Measurements from ENCODE around the gene PDZD2.
A peak's percentile ranks its signal among the peaks of the same experiment; 100 is the strongest.

PDZD2 gene

GRCh38 chr5:31889001-31889561, 250.2 kb downstream of the PDZD2 start:
- peak; percentile 22 for DNase-seq

- no peak for DNase-seq
Observed at GRCh38 chr5:31890046-31890445, 251.1 kb downstream of the PDZD2 start.

GRCh38 chr5:31894141-31894540, 255.2 kb downstream of the PDZD2 start:
- no peak for DNase-seq

GRCh38 chr5:31895199-31895820, 256.4 kb downstream of the PDZD2 start:
- DNase-seq, result no peak

GRCh38 chr5:31898036-31898632, 259.2 kb downstream of the PDZD2 start:
- no peak for DNase-seq

- no peak for DNase-seq
Observed at GRCh38 chr5:31900296-31900865, 261.4 kb downstream of the PDZD2 start.

- DNase-seq, result no peak
Observed at GRCh38 chr5:31901807-31902530, 263.0 kb downstream of the PDZD2 start.

GRCh38 chr5:31908396-31908795, 269.5 kb downstream of the PDZD2 start:
- DNase-seq, result no peak

- DNase-seq, result no peak
Observed at GRCh38 chr5:31909073-31909472, 270.1 kb downstream of the PDZD2 start.

GRCh38 chr5:31911291-31912265, 272.6 kb downstream of the PDZD2 start:
- DNase-seq, result no peak

- no peak for DNase-seq
Observed at GRCh38 chr5:31913808-31914207, 274.9 kb downstream of the PDZD2 start.

- DNase-seq, result no peak
Observed at GRCh38 chr5:31916327-31916726, 277.4 kb downstream of the PDZD2 start.

- no peak for DNase-seq
Observed at GRCh38 chr5:31918739-31919138, 279.8 kb downstream of the PDZD2 start.

GRCh38 chr5:31921852-31922305, 282.9 kb downstream of the PDZD2 start:
- DNase-seq, result no peak

- DNase-seq, result no peak
Observed at GRCh38 chr5:31924005-31924404, 285.1 kb downstream of the PDZD2 start.

GRCh38 chr5:31931874-31932273, 292.9 kb downstream of the PDZD2 start:
- no peak for DNase-seq

GRCh38 chr5:31934156-31934555, 295.2 kb downstream of the PDZD2 start:
- DNase-seq, result no peak

- no peak for DNase-seq
Observed at GRCh38 chr5:31935496-31936369, 296.8 kb downstream of the PDZD2 start.

GRCh38 chr5:31936683-31937082, 297.8 kb downstream of the PDZD2 start:
- DNase-seq, result no peak

GRCh38 chr5:31937226-31937625, 298.3 kb downstream of the PDZD2 start:
- no peak for DNase-seq

- DNase-seq, result no peak
Observed at GRCh38 chr5:31937703-31938102, 298.8 kb downstream of the PDZD2 start.

All from NCI-H1105 treated with DMSO at 0.1 percent for 48 hours (cell line).